GM19240 (cell line): Measurements from ENCODE around the gene RNF149.

ENCODE experiments used
- DNase-seq: peaks from one replicate; pipeline ENCODE4 v3.0.0; 2011; ENCODE audit warnings: low spot score; ENCODE audit not compliant: insufficient read length

RNF149 gene

GRCh38 chr2:101299604-101300003 lies 8.9 kb downstream of the RNF149 start:
- DNase-seq: no peak

GRCh38 chr2:101297383-101297782 lies 11.1 kb downstream of the RNF149 start:
- DNase-seq: no peak

- no peak for DNase-seq
Measured at GRCh38 chr2:101296371-101296770, 12.1 kb downstream of the RNF149 start.

GRCh38 chr2:101295895-101296294 lies 12.6 kb downstream of the RNF149 start:
- no peak for DNase-seq

- DNase-seq: no peak
Measured at GRCh38 chr2:101294861-101295260, 13.6 kb downstream of the RNF149 start.

- DNase-seq: no peak
Measured at GRCh38 chr2:101293544-101293943, 15.0 kb downstream of the RNF149 start.

- DNase-seq: no peak
Measured at GRCh38 chr2:101291973-101292372, 16.5 kb downstream of the RNF149 start.

- no peak for DNase-seq
Measured at GRCh38 chr2:101290711-101291110, 17.8 kb downstream of the RNF149 start.

GRCh38 chr2:101287303-101287702 lies 21.2 kb downstream of the RNF149 start:
- DNase-seq: no peak

GRCh38 chr2:101286684-101287083 lies 21.8 kb downstream of the RNF149 start:
- no peak for DNase-seq

GRCh38 chr2:101282980-101283379 lies 25.5 kb downstream of the RNF149 start:
- no peak for DNase-seq

GRCh38 chr2:101281482-101281881 lies 27.0 kb downstream of the RNF149 start:
- DNase-seq: no peak

GRCh38 chr2:101278925-101279324 lies 29.6 kb downstream of the RNF149 start:
- no peak for DNase-seq

GRCh38 chr2:101277111-101277510 lies 31.4 kb downstream of the RNF149 start:
- no peak for DNase-seq

- no peak for DNase-seq
Measured at GRCh38 chr2:101274142-101274541, 34.4 kb downstream of the RNF149 start.

GRCh38 chr2:101273056-101273455 lies 35.4 kb downstream of the RNF149 start:
- DNase-seq: no peak

- peak; percentile 35 for DNase-seq
Measured at GRCh38 chr2:101272045-101272784, 36.3 kb downstream of the RNF149 start.

GRCh38 chr2:101270700-101271259 lies 37.7 kb downstream of the RNF149 start:
- DNase-seq: no peak

- no peak for DNase-seq
Measured at GRCh38 chr2:101267671-101268656, 40.5 kb downstream of the RNF149 start.

- no peak for DNase-seq
Measured at GRCh38 chr2:101265893-101266499, 42.5 kb downstream of the RNF149 start.

- DNase-seq: no peak
Measured at GRCh38 chr2:101264360-101264939, 44.1 kb downstream of the RNF149 start.
